SK-N-SH (cell line): ENCODE measurements around the gene PNMA3. TPM values are rescaled to one million over a fixed set of nuclear protein-coding genes. Genes with fewer than 3 reads are reported as not detected.

Source experiments
- CTCF ChIA-PET: fragments of 300-600, 350-600 bp; formaldehyde crosslinking; extraction: SDS; loops from one replicate; lab custom pipeline; 2021; lab: Yijun Ruan, JAX
- POLR2A ChIA-PET: fragments of 350-600 bp; sonication (Branson Sonifier 250); formaldehyde crosslinking; extraction: SDS; loops from one replicate; lab custom pipeline; 2020; ENCODE audit warnings: antibody characterized with exemption, inconsistent platforms; lab: Yijun Ruan, JAX
- DNase-seq: peaks from one replicate; pipeline ENCODE4 v3.0.0; 2012
- H2AFZ ChIP-seq: fragments of 200-600 bp; sonication (generic); 2 replicates; pipeline ENCODE4 v1.8.1; 2016; ENCODE audit warnings: antibody characterized with exemption, mild to moderate bottlenecking, low read depth
- H3F3A ChIP-seq: fragments of 200-600 bp; sonication (generic); replicated peaks from 2 replicates; pipeline ENCODE3; 2016; ENCODE audit warnings: antibody characterized with exemption, mild to moderate bottlenecking; ENCODE audit not compliant: insufficient read depth
- H3K27ac ChIP-seq, 2 experiments: fragments of 200-500 bp in 1 of 2; fragments of 200-600 bp in 1 of 2; sonication (Bioruptor generic) in 1 of 2; sonication (generic), shearing (Covaris generic) in 1 of 2; 2 replicates each; pipeline versions ENCODE4 v1.5.1 to v1.6.1; 2014 to 2016; ENCODE audit warnings: low read depth in 2 of 2, inconsistent platforms in 1 of 2, low read length in 1 of 2, mild to moderate bottlenecking in 1 of 2, mixed read lengths in 1 of 2
- H3K27me3 ChIP-seq: fragments of 200-600 bp; sonication (generic), shearing (Covaris generic); 2 replicates; pipeline ENCODE4 v1.6.1; 2016; ENCODE audit warnings: mixed run types; ENCODE audit not compliant: insufficient read depth
- H3K36me3 ChIP-seq, 2 experiments: fragments of 200-500 bp in 1 of 2; fragments of 200-600 bp in 1 of 2; sonication (Bioruptor generic) in 1 of 2; sonication (generic) in 1 of 2; replicated peaks in 1 of 2; 2 replicates each; pipeline versions ENCODE3 to v1.5.1; 2014 to 2016; ENCODE audit warnings: low read length in 1 of 2, mild to moderate bottlenecking in 1 of 2; ENCODE audit not compliant: insufficient read depth in 2 of 2, control insufficient read depth in 1 of 2
- H3K4me1 ChIP-seq, 2 experiments: fragments of 200-500 bp in 1 of 2; fragments of 200-600 bp in 1 of 2; sonication (Bioruptor generic) in 1 of 2; sonication (generic), shearing (Covaris generic) in 1 of 2; 2 replicates each; pipeline versions ENCODE4 v1.5.1 to v1.6.1; 2014 to 2016; ENCODE audit warnings: low read depth in 1 of 2, low read length in 1 of 2, mixed run types in 1 of 2; ENCODE audit not compliant: insufficient read depth in 2 of 2, control insufficient read depth in 1 of 2
- H3K4me2 ChIP-seq: fragments of 200-600 bp; sonication (generic), shearing (Covaris generic); 2 replicates; pipeline ENCODE4 v1.6.1; 2017; ENCODE audit warnings: mixed run types
- H3K4me3 ChIP-seq, 2 experiments: fragments of 200-500 bp in 1 of 2; fragments of 200-600 bp in 1 of 2; sonication (Bioruptor generic) in 1 of 2; sonication (generic), shearing (Covaris generic) in 1 of 2; 2 replicates each; pipeline versions ENCODE4 v1.5.1 to v1.8.1; 2014 to 2016; ENCODE audit warnings: low read depth in 2 of 2, inconsistent platforms in 1 of 2, low read length in 1 of 2, mild to moderate bottlenecking in 1 of 2, mixed read lengths in 1 of 2, moderate library complexity in 1 of 2
- H3K79me2 ChIP-seq: fragments of 200-600 bp; sonication (generic); 2 replicates; pipeline ENCODE4 v1.8.1; 2017; ENCODE audit warnings: mild to moderate bottlenecking; ENCODE audit not compliant: insufficient read depth
- H3K9ac ChIP-seq: fragments of 200-600 bp; sonication (generic); 2 replicates; pipeline ENCODE4 v1.6.1; 2017; ENCODE audit warnings: mixed run types
- H3K9me2 ChIP-seq: fragments of 200-600 bp; sonication (generic); 2 replicates; pipeline ENCODE4 v1.6.1; 2017; ENCODE audit warnings: mixed run types
- H3K9me3 ChIP-seq: fragments of 200-600 bp; sonication (generic); 2 replicates; pipeline ENCODE4 v1.6.1; 2017; ENCODE audit warnings: mixed run types, mild to moderate bottlenecking, moderate library complexity
- H4K20me1 ChIP-seq: fragments of 200-600 bp; sonication (generic); 2 replicates; pipeline ENCODE4 v1.6.1; 2017; ENCODE audit warnings: mild to moderate bottlenecking, mixed run types; ENCODE audit not compliant: insufficient read depth
- ELF1 ChIP-seq: IDR thresholded peaks from 2 replicates; pipeline ENCODE4 v1.4.0; 2012
- FOSL2 ChIP-seq: IDR thresholded peaks from 2 replicates; pipeline ENCODE4 v1.4.0; 2012; ENCODE audit warnings: low read depth, mild to moderate bottlenecking, moderate library complexity, borderline replicate concordance
- FOXJ3 ChIP-seq: sonication (generic); formaldehyde crosslinking; IDR thresholded peaks from 2 replicates; pipeline ENCODE4 v1.5.1; 2020; ENCODE audit warnings: mild to moderate bottlenecking, missing genetic modification reagents
- GATA2 ChIP-seq: sonication (generic); formaldehyde crosslinking; IDR thresholded peaks from 2 replicates; pipeline ENCODE4 v1.5.0; 2020; ENCODE audit warnings: mild to moderate bottlenecking, missing genetic modification reagents
- JUND ChIP-seq: IDR thresholded peaks from 2 replicates; pipeline ENCODE4 v1.4.0; 2012
- NFIC ChIP-seq: IDR thresholded peaks from 2 replicates; pipeline ENCODE4 v1.4.0; 2012; ENCODE audit warnings: borderline replicate concordance
- POLR2AphosphoS5 ChIP-seq: IDR thresholded peaks from 2 replicates; pipeline ENCODE4 v1.6.1; 2012; ENCODE audit warnings: low read depth, low read length
- RAD21 ChIP-seq: IDR thresholded peaks from 2 replicates; pipeline ENCODE4 v1.6.1; 2012; ENCODE audit warnings: mild to moderate bottlenecking, low read length
- RCOR1 ChIP-seq: fragments of 150-350 bp; IDR thresholded peaks from 2 replicates; pipeline ENCODE4 v1.6.1; 2017; ENCODE audit warnings: antibody characterized with exemption, low read length
- SIN3A ChIP-seq: IDR thresholded peaks from 2 replicates; pipeline ENCODE4 v1.6.1; 2012; ENCODE audit warnings: low read depth, mild to moderate bottlenecking, low read length, moderate library complexity, borderline replicate concordance
- TAF1 ChIP-seq: IDR thresholded peaks from 2 replicates; pipeline ENCODE4 v1.6.1; 2012; ENCODE audit warnings: low read depth, mild to moderate bottlenecking, low read length, moderate library complexity, borderline replicate concordance
- TCF12 ChIP-seq: IDR thresholded peaks from 2 replicates; pipeline ENCODE4 v1.4.0; 2012
- TEAD4 ChIP-seq: IDR thresholded peaks from 2 replicates; pipeline ENCODE4 v1.4.0; 2012; ENCODE audit warnings: mild to moderate bottlenecking, borderline replicate concordance; ENCODE audit not compliant: insufficient read depth
- WGBS: methylation state at CpG from one replicate; pipeline ENCODE4 v1.1.6; 2017; ENCODE audit warnings: low lambda C conversion rate; 5-methylcytosine and 5-hydroxymethylcytosine counted together
- polyA plus RNA-seq, 3 experiments: library from polyadenylated mRNA; depleted of rRNA; stranded (reverse); fragments of >200 nt; gene quantifications; 2 replicates each; pipeline ENCODE4 v1.2.3, GENCODE V29; 2012
- TF ChIP-seq, protein P1 (sequence below): IDR thresholded peaks from 2 replicates; pipeline ENCODE4 v1.6.1; 2012; ENCODE audit warnings: mild to moderate bottlenecking, low read depth, low read length, moderate library complexity
- TF ChIP-seq, protein P2 (sequence below): IDR thresholded peaks from 2 replicates; pipeline ENCODE4 v1.4.0; 2012; ENCODE audit warnings: low read depth, borderline replicate concordance
- TF ChIP-seq, protein P3 (sequence below): fragments of 200-600 bp; sonication (generic); IDR thresholded peaks from 2 replicates; pipeline ENCODE4 v1.6.1; 2017; ENCODE audit warnings: antibody characterized with exemption, mild to moderate bottlenecking, moderate library complexity
- TF ChIP-seq, protein P4 (sequence below): fragments of 150-350 bp; IDR thresholded peaks from 2 replicates; pipeline ENCODE4 v1.6.1; 2016; ENCODE audit warnings: mild to moderate bottlenecking, low read depth, low read length
- TF ChIP-seq, protein P5 (sequence below): fragments of 150-350 bp; IDR thresholded peaks from 2 replicates; pipeline ENCODE4 v1.6.1; 2017; ENCODE audit warnings: antibody characterized with exemption, low read length, low read depth, borderline replicate concordance
- TF ChIP-seq, protein P6 (sequence below): IDR thresholded peaks from 2 replicates; pipeline ENCODE4 v1.4.0; 2012; ENCODE audit warnings: low read depth, borderline replicate concordance
- TF ChIP-seq, protein P7 (sequence below): IDR thresholded peaks from 2 replicates; pipeline ENCODE4 v1.4.0; 2012; ENCODE audit warnings: low read depth

Gene PNMA3
- polyA plus RNA-seq, 1 of the 3 experiments (the other 2 are of a cell fraction): 0.12 TPM

DNA sequence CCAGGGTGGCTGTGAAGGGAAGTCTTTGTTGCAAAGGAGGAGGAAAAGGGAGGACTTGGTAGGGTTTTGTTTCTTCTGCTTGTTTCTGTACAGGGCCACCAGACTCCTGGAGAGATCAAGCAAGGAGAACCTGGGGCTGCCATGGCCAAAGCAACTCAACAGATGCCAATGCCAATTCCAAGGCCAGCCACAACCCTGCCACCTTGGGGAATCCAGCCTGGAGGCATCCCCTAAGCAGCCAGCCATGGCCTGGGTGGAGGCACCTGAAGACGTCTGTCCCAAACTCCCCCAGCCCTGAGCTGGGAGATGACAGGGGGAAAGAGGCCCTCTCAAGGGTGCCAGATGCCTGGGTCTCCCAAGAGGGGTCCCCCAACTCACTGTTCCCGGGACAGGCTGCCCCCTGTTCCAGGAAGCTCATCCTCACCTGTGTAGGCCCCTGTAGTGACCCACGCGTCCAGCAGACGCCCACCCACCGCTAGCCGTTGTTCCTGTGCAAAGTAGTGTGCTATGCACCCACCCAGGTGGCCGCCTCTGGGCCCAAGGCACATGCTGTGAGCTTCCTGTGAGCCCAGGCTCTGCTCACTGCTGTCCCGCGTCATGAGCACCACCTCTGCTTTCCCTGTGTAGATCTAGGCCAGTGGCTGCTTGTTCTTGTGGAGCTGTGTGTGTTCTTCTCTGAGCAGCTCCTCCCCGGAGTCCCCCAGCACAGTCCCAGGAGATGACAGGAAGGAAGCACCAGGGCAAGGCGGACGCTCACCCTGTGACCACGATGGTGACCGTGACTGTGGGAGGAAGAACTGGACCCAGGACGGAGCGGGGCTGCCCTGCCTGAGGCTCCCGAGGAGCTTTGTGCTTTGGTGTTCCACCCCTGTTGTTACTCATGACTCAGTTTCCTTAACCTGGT, 3.2 kb downstream of the PNMA3 start:
- 61% methylated on average over 9 of the region's 18 CpGs for WGBS
- no peak overlapping the region for H3K4me2 ChIP-seq
- TF ChIP-seq SIN3A: no peak
- no peak for TF ChIP-seq JUND
- no peak for TF ChIP-seq TAF1
- TF ChIP-seq, protein P1, sequence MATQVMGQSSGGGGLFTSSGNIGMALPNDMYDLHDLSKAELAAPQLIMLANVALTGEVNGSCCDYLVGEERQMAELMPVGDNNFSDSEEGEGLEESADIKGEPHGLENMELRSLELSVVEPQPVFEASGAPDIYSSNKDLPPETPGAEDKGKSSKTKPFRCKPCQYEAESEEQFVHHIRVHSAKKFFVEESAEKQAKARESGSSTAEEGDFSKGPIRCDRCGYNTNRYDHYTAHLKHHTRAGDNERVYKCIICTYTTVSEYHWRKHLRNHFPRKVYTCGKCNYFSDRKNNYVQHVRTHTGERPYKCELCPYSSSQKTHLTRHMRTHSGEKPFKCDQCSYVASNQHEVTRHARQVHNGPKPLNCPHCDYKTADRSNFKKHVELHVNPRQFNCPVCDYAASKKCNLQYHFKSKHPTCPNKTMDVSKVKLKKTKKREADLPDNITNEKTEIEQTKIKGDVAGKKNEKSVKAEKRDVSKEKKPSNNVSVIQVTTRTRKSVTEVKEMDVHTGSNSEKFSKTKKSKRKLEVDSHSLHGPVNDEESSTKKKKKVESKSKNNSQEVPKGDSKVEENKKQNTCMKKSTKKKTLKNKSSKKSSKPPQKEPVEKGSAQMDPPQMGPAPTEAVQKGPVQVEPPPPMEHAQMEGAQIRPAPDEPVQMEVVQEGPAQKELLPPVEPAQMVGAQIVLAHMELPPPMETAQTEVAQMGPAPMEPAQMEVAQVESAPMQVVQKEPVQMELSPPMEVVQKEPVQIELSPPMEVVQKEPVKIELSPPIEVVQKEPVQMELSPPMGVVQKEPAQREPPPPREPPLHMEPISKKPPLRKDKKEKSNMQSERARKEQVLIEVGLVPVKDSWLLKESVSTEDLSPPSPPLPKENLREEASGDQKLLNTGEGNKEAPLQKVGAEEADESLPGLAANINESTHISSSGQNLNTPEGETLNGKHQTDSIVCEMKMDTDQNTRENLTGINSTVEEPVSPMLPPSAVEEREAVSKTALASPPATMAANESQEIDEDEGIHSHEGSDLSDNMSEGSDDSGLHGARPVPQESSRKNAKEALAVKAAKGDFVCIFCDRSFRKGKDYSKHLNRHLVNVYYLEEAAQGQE: no peak
- TF ChIP-seq POLR2AphosphoS5: no peak
- TF ChIP-seq, protein P2, sequence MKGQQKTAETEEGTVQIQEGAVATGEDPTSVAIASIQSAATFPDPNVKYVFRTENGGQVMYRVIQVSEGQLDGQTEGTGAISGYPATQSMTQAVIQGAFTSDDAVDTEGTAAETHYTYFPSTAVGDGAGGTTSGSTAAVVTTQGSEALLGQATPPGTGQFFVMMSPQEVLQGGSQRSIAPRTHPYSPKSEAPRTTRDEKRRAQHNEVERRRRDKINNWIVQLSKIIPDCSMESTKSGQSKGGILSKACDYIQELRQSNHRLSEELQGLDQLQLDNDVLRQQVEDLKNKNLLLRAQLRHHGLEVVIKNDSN: no peak
- TF ChIP-seq, protein P3, sequence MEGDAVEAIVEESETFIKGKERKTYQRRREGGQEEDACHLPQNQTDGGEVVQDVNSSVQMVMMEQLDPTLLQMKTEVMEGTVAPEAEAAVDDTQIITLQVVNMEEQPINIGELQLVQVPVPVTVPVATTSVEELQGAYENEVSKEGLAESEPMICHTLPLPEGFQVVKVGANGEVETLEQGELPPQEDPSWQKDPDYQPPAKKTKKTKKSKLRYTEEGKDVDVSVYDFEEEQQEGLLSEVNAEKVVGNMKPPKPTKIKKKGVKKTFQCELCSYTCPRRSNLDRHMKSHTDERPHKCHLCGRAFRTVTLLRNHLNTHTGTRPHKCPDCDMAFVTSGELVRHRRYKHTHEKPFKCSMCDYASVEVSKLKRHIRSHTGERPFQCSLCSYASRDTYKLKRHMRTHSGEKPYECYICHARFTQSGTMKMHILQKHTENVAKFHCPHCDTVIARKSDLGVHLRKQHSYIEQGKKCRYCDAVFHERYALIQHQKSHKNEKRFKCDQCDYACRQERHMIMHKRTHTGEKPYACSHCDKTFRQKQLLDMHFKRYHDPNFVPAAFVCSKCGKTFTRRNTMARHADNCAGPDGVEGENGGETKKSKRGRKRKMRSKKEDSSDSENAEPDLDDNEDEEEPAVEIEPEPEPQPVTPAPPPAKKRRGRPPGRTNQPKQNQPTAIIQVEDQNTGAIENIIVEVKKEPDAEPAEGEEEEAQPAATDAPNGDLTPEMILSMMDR: no peak
- TF ChIP-seq TCF12: no peak
- no peak for TF ChIP-seq TEAD4
- TF ChIP-seq, protein P4, sequence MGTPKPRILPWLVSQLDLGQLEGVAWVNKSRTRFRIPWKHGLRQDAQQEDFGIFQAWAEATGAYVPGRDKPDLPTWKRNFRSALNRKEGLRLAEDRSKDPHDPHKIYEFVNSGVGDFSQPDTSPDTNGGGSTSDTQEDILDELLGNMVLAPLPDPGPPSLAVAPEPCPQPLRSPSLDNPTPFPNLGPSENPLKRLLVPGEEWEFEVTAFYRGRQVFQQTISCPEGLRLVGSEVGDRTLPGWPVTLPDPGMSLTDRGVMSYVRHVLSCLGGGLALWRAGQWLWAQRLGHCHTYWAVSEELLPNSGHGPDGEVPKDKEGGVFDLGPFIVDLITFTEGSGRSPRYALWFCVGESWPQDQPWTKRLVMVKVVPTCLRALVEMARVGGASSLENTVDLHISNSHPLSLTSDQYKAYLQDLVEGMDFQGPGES: no peak
- no peak for TF ChIP-seq FOXJ3 (CRISPR knock-in tag)
- no peak for TF ChIP-seq GATA2 (CRISPR knock-in tag)
- TF ChIP-seq, protein P5, sequence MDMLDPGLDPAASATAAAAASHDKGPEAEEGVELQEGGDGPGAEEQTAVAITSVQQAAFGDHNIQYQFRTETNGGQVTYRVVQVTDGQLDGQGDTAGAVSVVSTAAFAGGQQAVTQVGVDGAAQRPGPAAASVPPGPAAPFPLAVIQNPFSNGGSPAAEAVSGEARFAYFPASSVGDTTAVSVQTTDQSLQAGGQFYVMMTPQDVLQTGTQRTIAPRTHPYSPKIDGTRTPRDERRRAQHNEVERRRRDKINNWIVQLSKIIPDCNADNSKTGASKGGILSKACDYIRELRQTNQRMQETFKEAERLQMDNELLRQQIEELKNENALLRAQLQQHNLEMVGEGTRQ: no peak
- TF ChIP-seq, protein P6, sequence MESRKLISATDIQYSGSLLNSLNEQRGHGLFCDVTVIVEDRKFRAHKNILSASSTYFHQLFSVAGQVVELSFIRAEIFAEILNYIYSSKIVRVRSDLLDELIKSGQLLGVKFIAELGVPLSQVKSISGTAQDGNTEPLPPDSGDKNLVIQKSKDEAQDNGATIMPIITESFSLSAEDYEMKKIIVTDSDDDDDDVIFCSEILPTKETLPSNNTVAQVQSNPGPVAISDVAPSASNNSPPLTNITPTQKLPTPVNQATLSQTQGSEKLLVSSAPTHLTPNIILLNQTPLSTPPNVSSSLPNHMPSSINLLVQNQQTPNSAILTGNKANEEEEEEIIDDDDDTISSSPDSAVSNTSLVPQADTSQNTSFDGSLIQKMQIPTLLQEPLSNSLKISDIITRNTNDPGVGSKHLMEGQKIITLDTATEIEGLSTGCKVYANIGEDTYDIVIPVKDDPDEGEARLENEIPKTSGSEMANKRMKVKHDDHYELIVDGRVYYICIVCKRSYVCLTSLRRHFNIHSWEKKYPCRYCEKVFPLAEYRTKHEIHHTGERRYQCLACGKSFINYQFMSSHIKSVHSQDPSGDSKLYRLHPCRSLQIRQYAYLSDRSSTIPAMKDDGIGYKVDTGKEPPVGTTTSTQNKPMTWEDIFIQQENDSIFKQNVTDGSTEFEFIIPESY: no peak
- TF ChIP-seq ELF1: no peak
- no peak for TF ChIP-seq RAD21
- TF ChIP-seq FOSL2: no peak
- TF ChIP-seq NFIC: no peak
- TF ChIP-seq, protein P7, sequence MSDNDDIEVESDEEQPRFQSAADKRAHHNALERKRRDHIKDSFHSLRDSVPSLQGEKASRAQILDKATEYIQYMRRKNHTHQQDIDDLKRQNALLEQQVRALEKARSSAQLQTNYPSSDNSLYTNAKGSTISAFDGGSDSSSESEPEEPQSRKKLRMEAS: no peak
- TF ChIP-seq RCOR1: no peak
- TF ChIP-seq, all 33 proteins: peak for 0
- CTCF ChIA-PET: interaction anchor here (0.6 to 1.5 kb wide), 2 partner anchors 27 to 172 kb away, joined by 3 to 5 read pairs; no protein-coding TSS in a partner anchor
- no peak for DNase-seq
- H3K4me3 ChIP-seq: no peak overlapping the region
- H3K27me3 ChIP-seq: peaks cover 15% of the 10 kb centered on the region; the same call in 1 of the 2 replicates
- H3K9me3 ChIP-seq: no peaks in the 10 kb centered on the region
- no peak overlapping the region for H3K9ac ChIP-seq
- no peaks in the 10 kb centered on the region for H3F3A ChIP-seq
- H3K27ac ChIP-seq: no peak overlapping the region
- POLR2A ChIA-PET: no interaction called here
- H3K9me2 ChIP-seq: no peaks in the 10 kb centered on the region
- H2AFZ ChIP-seq: no peak overlapping the region
- H3K36me3 ChIP-seq: no peaks in the 10 kb centered on the region
- no peaks in the 10 kb centered on the region for H4K20me1 ChIP-seq
- H3K4me1 ChIP-seq: no peaks in the 10 kb centered on the region; a peak in 1 of 4 replicates
- H3K79me2 ChIP-seq: no peaks in the 10 kb centered on the region
